Measurements from ENCODE around the gene UNC5A.

GRCh38 chr5:176922817-176923216, 112.5 kb downstream of the UNC5A start:
- no peak for TF ChIP-seq CTCF (IDR thresholded peaks at IDR 0.05)
- TF ChIP-seq POLR2A (IDR thresholded peaks at IDR 0.05), result no peak
